ENCODE measurements around the gene MLLT1.

The MLLT1 gene

GRCh38 chr19:6204866-6205723 lies 74.7 kb downstream of the MLLT1 start:
- no peak for DNase-seq

DNA sequence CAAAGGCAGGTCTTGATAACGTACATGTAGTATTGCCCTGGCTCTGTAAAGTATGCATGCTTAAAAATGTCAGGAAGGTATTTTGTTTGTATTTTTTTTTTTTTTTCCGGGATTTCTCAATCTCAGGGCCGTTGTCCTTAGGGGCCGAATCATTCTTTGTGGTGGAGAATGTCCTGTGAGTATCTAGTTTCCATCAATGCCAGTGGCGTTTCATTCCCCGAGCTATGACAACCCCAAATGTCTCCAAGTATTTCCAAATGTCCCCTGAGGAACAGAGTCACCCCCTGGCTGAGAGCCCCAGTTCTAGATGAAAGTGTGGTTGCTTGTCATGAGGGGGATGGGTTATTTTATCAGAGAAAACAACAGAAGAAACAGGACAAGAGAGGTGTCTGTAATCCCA lies 75.6 kb downstream of the MLLT1 start:
- no peak for DNase-seq

DNA sequence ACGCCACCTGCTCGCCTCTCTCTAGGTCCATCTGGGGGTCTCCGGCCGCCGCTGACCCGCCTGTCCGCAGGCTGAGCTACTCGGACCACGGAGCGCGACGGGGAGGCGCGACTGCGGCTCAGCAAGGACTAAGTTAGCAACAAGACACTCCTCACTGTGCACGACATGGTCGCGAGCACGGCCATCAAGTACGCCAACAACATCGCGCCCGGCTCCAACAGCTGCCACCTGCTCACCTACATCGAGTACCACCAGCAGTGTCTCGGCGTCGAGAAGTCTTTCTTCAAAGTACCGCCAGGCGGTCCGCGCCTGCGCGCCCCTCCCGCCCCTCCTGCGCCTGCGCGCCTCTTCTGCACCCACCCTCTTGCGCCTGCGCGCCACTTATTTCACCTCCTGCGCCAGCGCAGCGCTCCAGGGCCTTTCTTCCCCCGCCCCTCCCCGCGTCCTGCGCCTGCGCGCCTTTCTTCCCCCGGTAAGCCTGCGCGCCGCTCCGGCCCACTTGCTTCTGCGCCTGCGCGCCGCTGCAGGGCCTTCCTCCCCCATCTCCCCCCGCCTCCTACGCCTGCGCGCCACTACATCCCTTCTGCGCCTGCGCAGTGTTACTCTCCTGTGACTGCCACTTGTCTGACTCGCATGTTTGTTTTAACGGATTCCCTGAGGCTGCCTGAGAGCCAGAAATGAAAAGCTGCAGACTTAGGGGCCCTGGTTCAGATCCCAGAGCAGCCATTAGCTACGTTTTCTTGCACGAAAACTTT lies 80.4 kb downstream of the MLLT1 start:
- peak; percentile 99 for DNase-seq

DNA sequence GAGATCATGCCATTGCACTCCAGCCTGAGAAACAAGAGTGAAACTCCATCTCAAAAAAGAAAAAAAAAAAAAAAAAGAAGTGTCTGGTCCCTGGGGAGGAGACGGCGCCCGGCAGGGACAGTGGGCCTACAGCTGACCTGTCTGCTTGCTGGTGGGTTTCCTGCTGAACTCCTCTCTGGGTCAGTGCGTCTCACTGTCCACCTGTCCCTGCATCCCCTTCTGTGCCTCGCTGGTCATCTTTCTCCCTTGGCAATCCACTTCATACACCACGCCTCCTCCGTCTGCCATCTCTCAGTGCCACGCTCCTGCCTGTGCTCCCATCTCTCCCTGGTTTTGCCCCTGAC lies 80.9 kb downstream of the MLLT1 start:
- DNase-seq, result peak; percentile 52

DNA sequence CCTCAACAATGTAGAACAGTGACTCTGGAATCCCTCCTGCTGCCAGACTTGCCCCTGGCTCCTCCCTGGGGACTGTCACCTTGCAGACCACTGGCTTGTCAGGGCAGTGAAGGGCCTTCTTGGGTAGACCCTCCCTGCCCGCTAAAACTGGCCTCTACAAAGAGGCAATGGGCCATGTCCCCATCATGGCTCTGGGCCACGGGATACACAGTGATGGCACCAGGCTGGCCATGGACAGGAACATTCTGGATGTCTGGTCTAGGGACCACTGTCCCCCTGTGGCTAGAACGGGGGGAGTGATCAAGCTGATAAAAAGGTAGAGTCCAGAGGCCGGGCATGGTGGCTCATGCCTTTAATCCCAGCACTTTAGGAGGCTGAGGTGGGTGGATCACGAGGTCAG lies 83.4 kb downstream of the MLLT1 start:
- no peak for DNase-seq

DNA sequence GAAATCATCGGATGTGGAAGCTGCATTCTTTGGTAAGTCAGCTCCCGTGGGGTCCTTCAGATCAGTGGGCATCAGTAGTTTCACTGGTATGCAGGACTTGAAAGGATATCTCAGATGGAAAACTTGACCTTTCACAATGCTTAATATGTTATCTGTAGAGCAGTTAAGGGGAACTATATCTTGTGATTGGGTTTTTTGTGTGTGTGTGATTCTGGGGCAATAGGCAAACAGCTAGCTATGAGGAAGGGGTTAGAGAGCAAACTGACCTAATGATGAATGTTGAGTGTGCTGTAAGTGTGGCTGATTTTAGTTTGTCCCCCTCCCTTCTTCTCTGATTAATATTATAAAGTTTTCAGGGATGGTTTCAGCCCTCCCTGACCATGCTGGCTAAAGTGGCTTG lies 91.0 kb downstream of the MLLT1 start:
- DNase-seq, result no peak

GRCh38 chr19:6187374-6187773 lies 92.4 kb downstream of the MLLT1 start:
- DNase-seq, result no peak

GRCh38 chr19:6185835-6186834 lies 93.6 kb downstream of the MLLT1 start:
- DNase-seq, result no peak

DNA sequence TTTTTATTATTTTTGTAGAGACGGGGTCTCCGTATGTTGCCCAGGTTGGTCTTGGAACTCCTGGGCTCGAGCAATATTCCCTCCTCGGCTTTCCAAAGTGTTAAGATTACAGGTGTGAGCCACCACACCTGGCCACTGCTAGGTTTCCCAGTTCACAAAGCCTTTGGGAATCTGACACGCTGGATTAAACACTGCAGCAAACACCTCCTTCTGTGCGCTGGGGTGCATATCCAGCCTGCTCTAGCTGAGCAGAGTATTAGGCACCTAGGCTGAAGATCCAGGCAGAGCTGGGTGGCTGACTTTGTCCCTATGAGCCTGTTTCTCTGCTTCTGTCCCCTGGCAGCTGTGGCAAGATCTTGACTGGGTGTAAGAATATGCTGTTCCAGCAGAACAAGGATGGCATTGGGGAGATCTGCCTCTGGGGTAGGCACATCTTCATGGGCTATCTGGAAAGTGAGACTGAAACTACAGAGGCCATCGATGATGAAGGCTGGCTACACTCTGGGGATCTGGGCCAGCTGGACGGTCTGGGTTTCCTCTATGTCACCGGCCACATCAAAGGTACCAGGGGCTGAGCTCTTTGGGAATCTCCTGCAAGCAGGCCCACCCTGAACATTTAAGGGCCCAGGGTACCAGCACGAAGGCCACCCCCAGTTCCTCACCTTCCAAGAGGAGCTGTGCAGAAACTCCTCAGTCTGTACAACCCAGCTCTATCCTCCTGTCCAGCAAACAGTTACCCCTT lies 94.5 kb downstream of the MLLT1 start:
- DNase-seq, result no peak

DNA sequence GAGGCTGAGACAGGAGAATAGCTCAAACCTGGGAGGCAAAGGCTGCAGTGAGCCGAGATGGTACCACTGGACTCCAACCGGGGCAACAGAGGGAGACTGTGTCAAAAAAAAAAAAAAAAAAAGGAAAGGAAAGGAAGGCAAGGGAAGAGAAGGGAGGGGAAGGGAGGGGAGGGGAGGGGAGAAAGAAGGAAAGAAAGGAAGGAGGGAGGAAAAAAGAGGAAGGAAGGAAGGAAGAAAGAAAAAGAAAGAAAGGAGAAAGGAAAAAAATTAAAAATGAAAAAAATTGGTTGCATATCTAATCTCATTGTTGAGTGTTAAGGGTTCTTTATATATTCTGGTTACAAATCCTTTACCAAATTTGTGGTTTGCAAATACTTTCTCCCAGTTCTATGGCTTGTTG lies 98.7 kb downstream of the MLLT1 start:
- no peak for DNase-seq

GRCh38 chr19:6173190-6173589 lies 106.6 kb downstream of the MLLT1 start:
- DNase-seq, result no peak

DNA sequence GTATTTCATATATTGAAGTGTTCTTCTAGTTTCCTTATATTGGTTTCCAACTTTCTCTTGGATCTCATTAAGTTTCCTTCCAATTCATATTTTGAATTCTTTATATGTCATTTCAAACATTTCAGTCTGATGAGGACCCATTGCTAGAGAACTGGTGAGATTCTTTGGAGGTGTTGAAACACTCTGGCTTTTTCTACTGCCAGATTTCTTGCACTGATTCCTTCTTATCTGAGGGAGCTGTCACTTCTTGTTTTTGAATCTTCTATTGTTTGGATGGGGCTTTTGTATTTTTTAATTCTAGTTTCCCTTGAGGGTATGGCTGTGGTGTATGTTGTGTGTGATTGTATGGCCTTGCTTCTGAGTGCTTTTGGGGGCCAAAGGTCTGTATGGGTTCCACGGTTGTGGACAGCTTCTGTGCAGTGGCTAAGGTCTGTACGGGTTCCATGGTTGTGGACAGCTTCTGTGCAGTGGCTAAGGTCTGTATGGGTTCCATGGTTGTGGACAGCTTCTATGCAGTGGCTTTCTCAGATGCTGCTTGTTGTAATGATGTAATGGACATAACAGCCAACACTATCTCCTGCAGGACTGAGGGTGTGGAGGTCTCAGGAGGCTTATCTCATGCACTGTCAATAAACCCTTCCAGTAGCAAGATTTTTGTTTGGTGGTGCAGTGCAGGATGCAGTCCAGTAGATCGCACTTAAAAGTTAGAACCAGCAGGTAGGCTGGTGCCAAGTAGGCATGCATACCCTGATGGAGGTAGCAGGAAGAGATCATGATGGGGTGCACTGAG lies 107.5 kb downstream of the MLLT1 start:
- no peak for DNase-seq

- DNase-seq, result no peak
These were observed 112.7 kb downstream of the MLLT1 start for GRCh38 chr19:6167115-6167514.

- DNase-seq, result no peak
These were observed 114.8 kb downstream of the MLLT1 start for GRCh38 chr19:6164906-6165531.

- DNase-seq, result peak; percentile 74
These were observed 118.4 kb downstream of the MLLT1 start for GRCh38 chr19:6161271-6161850.

All from NCI-H69 (cell line).